GM10847 (cell line): ENCODE data around the gene MKX.

Experiments used
- POLR2A ChIP-seq: IDR thresholded peaks from 2 replicates; pipeline ENCODE4 v1.6.1; 2011; ENCODE audit not compliant: insufficient read length; ENCODE audit errors: extremely low read depth

The MKX gene, protein sequence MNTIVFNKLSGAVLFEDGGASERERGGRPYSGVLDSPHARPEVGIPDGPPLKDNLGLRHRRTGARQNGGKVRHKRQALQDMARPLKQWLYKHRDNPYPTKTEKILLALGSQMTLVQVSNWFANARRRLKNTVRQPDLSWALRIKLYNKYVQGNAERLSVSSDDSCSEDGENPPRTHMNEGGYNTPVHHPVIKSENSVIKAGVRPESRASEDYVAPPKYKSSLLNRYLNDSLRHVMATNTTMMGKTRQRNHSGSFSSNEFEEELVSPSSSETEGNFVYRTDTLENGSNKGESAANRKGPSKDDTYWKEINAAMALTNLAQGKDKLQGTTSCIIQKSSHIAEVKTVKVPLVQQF

DNA sequence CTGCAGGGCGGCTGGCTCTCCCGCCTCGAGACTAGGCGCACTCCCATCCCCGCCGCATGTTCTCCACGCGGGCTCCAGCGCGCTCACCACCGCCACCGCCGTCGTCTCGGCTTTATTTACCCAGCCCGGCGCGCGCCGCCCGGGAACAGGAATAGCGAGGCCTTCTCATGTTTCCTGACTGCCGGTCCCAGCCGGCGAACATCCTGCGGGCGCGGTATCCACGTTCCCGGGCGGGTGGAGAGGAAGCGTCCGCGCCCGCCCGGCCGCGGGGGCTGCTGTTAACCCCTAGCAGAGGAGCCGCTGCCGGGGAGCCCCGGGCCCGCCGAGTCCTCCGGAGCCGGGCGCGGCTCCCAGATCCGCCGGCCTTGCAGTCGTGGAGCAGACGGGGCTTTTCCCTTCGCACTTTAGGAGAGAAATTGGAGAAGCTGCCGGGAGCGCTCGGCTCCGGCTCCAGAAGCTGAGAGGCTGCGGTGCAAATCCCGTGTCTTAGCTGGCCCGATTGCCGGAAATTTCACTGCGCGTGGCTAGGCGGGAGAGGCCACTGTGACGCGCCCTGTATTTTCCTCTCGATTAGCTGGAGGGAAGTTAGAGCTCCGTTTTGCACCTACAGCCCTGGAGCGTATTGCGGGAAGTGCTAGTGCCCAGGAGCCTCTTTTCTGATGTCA is at the start of gene MKX:
Gene MKX (minus strand): TSS at position 88 of the 665 bp plus-strand sequence. CDS start 2,404 bp downstream, outside the sequence.
- no peak for TF ChIP-seq POLR2A

DNA sequence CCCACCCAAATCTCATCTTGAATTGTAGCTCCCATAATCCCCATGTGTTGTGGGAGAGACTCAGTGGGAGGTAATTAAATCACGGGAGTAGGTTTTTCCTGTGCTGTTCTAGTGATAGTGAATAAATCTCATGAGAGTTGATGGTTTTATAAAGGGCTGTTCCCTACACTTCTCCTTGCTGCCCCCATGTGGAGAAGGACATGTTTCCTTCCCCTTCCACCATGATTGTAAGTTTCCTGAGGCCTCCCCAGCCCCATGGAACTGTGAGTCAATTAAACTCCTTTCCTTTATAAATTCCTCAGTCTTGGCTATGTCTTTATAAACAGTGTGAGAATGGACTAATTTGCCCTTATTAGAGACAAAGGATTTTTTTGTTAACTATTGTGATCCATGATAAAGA is 48.5 kb upstream of the MKX start:
- no peak for TF ChIP-seq POLR2A

DNA sequence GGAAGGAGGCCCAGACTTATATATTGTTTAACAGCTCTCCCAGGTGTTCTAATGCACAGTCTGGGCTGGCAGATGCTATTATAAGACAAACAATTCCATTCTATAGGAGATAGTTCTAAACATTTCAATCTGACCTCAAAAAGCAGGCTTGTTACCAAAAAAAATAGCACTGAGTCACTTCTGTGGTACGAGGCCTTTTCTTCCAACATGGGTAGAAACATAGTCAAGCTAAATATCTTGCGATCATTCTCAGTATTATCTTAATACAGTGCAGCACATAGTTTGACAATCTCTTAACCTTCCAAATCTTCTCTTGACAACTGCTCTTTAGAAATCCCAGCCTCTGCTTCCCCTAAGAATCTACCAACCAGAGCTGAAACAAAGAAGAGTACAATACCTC is 46.6 kb upstream of the MKX start:
- no peak for TF ChIP-seq POLR2A

DNA sequence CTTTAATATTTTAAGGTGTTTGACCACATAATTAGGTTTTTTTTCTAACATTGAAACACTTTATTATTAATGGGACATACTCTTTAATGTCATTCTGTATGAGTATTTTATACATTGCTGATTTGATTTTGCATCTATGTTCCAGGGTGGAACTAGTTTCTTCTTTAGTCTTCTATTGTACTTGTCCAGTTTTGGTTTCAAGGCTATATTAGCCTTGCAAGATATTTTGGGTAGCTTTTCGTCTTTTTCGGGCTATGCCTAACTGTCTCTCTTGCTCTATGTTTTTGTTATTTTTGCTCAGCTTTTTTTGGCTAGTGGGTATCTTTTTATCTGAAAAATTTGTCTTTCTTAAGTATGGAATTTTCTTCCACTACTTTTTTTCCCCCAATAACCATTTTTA is 38.7 kb upstream of the MKX start:
- no peak for TF ChIP-seq POLR2A

DNA sequence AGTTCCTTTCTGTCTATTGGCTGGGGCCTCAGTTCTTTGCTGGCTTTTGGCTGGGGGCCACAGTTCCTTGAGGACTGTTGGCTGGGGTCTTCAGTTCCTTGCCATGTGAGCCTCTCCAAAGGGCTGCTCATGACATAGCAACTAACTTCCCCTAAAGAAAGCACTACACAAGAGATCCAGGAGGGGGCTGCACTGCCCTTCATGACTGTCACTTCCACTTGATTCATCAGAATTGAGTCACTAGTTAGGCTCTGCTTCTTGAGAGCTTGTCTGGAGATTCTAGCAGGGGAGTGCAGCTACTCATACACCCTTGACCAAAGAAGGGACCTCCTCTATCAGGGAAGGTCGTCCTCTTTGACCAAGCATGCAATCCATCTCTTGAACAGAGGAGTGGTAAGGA is 38.0 kb upstream of the MKX start:
- TF ChIP-seq POLR2A = no peak

DNA sequence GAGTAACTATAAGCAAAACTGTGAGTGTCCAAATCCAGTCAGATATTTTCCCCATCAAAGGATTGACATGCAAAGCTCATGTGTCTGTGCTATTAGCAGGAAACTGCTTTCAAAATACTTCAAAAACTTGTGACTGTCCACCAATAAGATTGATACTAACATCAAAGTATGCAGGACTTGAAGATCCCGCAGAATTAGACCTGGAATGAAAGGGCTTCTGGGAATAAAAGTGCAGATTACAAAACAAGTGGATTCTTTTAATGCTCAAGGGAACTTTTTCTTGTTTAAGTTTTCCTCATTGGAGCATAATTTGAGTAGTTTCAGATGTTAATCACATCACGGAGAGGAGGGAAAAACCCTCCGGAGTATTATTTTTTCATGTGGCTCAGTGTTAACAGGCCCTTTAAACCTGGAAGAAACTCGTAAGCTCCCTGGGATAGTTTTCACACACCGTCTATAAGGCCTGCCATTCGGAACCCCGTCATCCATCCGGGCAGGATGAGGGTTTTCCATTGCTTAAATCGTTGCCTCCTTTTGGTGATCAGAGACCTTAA is 33.9 kb upstream of the MKX start:
- TF ChIP-seq POLR2A = no peak

DNA sequence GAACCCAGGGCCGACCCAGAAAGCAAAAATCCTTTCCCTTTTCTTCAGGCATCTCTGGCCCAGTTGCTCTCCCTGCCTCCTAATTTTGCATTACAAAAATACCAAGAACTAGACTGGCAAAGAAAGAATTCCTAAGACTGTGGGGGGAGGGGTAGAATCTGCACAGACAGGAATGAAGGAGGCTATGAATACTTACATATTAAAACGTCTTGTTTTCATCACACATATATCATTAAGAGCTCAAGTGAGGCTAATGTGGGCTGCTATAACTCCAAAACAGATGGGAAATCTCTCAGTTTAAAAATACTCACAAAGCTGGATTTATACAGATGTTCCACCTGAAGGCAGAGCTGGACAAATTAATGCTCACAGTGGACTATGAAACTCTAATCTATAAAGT is 29.2 kb upstream of the MKX start:
- TF ChIP-seq POLR2A = no peak

DNA sequence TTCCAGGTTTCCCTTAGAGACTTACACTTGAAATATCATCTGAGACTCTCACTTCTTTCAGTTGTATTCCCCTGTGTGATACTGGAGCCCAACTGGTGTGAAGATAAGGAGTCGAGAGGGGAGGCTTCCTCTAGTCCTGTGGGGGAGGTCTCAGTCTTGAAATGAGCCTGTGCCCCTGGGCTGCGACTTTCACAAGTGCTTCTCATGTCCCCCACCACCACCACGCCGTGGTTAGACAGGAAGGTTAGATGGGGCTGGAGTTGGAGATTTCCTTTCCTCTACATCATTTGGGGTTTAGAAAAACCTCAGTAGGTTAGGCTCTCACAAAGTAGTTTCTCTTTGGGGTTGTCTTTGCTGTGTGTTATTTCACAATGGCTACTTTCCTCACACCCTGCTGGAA is 25.6 kb upstream of the MKX start:
- TF ChIP-seq POLR2A = no peak

DNA sequence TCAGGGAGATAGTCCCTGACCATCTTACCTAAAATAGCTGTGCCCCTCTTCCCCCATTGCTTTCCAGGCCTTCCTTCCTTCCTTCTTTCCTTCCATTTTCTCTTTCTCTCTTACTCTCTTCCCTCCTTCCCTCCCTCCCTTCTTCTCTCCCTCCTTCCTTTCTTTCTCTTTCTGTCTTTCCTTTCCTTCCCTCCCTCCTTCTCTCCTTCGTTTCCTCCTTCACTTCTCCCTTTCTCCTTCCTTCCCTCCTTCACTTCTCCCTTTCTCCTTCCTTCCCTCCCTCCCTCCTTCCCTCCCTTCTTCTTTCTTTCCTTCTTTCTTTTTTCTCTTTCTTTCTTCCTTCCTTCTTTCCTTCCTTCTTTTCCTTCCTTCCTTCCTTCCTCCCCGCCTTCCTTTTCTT is 24.6 kb upstream of the MKX start:
- TF ChIP-seq POLR2A = no peak

DNA sequence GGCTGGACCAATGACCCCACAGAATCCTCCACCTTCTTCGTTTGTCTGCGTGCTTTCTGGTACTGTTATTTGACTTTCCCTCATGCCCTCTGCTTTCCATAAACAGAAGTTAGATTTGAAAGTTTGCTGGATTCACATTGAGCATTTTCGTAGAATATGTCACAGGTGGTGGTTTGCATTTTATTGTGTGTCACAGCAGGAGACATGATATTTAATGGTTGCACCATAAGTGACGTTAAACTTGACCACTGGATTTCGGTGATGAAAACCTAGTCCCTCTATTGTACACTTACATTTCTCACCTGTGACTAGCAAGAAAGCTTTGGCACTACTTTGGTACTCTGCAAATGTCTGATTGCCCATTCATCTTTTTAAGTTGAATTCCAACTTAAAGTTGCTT is 15.2 kb upstream of the MKX start:
- no peak for TF ChIP-seq POLR2A

DNA sequence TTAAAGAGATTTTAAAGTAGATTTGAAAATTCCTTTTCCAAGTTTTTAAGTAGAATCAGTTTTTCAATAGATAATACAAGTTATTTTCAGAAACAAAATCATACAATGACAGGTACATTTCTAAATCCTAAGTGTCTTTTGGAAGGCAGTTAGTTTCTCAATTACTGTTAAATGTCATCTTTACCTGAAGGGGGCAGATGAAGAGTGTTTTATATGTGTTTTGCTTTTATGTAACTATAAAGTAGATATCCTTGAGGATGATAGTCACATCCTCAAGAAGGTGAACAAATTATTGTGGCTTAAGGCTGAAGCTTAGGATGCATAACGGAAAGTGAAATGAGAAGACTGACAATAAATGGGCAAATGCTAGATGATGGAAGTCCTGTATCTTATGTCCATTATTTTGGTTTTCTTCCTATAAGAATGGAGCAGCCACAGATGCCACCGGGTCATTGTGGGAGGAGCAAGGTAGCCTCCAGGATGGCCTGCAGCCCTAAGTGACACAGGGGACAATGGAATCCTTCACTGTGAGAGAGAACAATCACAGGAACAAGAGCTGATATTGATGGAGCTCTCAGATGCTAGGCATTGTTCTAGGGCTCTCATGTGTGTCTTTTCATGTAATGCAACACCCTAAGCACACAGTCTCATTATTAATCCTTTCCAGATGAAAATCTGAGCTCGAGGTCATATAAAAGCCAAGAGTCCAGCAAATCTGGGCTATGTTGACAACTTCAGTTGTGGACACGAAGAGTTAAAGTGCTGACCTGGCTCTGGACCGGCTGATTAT is 14.1 kb upstream of the MKX start:
- no peak for TF ChIP-seq POLR2A

DNA sequence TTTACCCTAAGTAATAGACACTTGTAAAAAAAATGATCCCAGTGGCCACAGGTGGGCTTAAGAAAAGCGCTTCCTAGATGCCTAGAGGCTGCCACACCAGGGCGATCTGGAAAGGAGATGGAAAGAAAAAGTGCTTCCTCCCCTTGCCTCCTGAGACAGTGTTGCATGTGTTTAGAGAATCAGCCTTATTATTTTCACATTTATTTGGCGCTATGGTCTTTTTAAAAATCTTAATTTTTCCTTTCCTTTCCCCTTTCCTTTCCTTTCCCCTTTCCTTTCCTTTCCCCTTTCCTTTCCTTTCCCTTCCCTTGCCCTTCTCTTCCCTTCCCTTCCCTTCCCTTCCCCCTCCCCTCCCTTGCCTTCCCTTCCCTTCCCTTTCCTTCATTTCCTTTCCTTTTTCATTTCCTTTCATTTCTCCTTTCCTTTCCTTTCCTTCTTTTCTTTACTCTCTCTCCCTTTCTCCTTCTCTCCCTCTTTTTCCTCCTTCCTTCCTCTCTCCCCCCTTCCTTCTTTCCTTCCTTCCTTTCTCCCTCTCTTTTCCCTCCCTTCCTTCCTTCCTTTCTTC is 7.1 kb upstream of the MKX start:
- no peak for TF ChIP-seq POLR2A

DNA sequence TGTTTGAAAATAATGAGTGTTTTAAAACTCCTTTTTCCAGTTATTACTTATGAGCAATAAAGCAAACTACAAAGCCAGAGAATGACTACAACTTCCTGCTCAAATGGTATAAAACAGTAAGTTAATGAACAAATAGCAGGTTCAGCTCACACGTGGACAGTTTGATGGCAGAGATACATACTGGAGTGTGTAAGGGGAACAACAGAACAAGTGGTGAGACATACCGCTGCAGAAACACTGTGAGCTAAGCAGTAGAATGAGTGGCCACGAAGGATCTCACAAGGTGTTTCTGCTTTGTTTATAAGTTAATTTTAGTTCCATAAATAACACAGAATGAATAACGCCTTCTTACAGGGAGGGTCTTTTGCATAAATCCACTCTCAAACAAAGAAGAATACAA is 3.0 kb upstream of the MKX start:
- TF ChIP-seq POLR2A = no peak

DNA sequence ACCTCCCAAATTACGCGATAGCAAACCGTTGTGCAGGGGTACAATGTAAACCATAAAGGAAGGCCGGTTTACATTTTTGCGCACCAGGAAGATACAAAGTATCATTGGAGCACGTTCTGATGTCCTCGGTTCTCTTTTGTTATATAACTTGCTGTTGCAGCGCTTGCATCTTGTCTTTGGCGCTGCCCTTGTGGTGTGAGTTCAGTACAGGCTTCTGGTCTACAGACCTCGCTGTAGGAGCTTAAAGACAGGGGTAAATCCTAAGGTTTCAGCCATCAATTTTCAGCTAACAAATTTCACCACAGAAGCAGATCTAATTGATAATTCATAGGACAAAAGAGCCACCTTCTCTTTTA is 1.5 kb upstream of the MKX start:
- TF ChIP-seq POLR2A = no peak

DNA sequence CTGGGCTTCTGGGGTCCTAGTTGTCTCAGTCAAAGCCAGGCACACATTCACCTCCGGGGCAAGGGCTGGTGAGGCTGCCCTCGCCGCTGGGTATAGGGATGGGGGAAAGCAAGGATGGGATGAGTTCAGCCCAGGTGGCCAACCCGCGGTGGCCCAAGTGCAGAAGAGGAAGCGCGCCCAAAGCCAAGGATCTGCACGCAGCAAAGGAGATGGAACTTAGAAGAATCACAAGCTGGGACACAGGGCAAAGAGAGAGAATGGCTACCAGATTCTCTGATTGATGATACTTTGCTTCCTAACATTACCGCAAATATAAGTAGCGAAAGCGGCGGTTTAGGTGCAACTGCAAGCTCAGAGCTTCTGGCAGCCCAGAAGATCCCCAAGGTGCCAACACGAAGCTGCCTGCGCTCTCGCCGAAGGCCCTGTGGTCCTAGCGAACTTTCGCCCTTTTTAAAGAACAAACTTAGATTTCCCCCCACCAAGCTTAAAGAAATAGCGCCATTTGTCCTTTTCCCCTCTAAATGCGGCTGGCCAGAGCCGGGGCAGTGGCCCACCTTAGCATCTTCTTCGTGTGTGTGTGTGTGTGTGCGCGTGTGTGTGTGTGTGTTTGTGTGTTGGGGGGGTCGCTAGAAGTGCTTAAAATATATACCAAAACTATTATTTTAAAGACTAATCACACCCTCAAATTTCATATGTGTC is 927 bp upstream of the MKX start:
- TF ChIP-seq POLR2A = no peak
